ENCODE data around the gene TBC1D24. TPM values are rescaled to one million over a fixed set of nuclear protein-coding genes. Genes with fewer than 3 reads are reported as not detected.

The TBC1D24 gene
- total RNA-seq, 1 donor from 2014 or later, result 10.1 TPM

DNA sequence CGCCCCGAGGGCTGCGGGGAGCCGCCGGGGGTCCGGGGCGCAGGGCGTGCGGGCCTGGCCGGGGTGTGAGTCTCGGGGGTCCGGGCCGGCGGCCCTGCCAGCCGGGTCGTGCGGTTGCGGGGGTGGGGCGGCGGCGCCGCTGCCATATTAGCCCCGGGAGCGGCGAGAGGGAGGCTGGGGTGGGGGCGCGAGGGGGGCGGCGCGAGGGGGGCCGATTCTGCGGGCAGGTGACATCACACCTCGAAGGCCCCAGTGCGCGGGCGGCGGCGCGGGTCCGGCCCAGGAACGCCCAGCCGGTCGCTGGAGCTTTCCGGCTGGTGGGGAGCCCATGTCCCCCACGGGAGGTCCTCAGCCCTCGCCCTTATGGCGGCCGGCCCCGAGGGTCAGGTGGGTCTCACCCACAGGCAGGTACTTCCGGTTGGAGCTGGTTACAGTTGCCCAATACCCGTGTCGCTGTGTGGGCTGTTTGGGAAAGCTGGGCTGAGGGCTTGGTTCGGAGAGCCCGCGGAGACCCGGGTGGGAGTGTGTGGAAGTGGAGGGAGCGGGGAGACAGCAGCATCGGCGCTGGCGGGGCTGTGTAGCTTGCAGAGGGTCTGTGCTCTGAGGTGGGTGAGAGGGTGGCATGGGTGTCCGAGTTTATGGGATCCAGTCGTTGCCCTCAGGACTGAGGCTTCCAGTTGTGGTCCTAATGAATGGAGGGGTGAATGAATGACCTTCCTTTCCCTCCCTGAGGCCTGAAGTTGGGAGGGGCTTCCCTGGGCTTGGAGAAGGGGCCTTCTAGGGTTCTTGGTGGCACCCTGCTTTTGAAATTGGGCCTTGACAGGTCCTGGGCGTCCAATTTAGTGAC, 39.6 kb downstream of the TBC1D24 start:
- intact Hi-C loops (cut with micrococcal nuclease), result no loop called here

DNA sequence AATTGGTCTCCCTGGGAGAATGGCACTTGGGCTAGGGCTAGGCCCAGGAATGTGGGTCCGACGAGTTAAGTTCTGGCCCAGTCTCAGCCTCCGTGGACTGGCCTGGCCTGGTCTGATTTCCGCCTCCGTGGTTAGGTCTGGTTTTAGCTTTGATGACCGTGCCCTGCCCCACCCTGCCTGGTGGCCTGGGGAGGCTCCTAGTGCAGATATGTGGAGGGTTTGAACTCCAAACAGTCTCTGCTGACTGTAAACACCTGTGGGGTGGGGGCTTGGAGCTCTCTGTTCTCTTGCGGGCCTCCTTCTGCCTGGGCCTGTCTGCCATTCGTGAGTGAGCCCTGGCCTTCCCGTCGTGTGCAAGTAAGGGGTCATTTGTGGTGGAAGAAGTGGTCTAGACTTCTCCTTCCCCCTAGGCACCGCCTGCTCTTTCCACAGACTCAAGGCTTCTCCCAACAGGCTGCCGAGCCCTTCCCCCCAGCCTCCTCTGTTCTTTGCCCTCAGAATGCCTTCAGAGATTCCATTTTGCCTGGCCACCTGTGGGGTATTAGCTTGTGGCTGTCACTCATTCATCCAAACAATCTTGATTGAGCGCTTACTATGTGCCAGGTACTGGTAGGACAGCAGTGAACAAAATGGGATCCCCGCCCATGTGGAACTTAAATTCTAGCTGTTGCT, 40.4 kb downstream of the TBC1D24 start:
- intact Hi-C loops (cut with micrococcal nuclease), result no loop called here

DNA sequence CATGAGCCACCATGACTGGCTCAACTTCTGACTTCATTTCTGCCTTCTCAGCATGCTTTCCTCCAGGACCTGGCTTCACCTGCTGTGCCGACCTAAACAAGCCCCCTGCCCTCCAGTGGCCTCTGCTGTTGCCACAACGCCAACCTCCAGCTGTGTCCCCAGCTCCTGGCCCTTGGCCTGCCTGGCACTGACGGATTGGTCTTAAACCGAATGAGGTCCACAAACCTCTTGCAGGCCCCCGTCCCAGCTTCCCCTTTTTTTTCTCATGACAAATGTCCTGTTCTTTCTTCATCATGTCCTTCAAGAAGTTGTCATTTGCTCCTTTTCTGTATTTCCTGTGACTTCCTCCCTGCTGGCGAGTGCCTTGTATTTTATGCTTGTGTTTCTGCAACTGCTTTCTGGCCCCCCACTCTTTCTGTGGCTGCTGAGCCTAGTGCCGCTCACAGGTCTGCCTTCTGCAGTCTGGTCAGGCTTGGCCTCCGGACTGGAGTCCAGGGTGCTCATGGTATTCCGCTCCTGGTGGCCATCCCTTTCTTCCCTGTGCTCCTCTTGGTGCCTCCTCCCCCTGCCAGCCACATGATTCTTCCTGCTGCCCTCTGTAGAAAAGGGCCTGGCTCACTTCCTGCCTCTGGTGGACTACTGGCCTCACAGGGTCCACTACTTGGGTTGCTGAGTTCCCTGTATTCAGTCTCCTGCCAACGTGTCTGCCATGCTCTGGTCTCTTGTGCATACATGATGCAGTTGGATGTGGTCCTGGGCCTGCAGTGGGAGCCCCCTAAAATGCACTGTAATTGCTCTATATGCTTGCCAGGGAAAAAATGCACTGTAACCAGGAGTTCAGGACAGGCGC, 41.7 kb downstream of the TBC1D24 start:
- intact Hi-C loops (cut with micrococcal nuclease), result no loop called here

DNA sequence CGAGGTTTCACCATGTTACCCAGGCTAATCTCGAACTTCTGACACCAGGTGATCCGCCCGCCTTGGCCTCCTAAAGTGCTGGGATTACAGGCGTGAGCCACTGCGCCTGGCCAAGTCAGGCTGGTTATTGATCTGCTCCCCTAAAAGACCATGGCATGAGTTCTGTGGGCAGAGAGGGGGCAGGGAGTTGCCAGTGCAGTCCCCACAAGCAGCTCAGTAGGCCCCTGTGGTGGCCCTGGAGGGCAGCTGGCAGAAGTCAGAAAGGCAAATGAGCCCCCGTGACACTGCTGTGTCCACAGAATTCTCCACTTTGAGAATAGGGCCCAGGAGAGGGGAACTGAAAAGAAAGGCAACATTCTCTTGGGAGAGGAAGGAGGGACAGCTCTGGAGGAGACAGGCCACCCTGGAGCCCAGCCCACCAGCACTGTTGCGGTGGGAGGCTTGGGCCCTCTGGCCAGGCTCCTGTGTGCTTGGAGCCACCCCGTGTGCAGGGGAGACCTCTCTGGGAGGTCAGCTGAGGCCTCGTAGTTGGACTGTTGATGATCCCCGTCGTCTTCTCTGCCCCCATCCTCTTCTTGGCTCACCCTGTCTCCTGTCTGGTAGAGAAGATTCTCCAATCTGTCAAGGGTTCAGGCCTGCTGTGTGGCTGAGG, 43.2 kb downstream of the TBC1D24 start:
- intact Hi-C loops (cut with micrococcal nuclease), result no loop called here

DNA sequence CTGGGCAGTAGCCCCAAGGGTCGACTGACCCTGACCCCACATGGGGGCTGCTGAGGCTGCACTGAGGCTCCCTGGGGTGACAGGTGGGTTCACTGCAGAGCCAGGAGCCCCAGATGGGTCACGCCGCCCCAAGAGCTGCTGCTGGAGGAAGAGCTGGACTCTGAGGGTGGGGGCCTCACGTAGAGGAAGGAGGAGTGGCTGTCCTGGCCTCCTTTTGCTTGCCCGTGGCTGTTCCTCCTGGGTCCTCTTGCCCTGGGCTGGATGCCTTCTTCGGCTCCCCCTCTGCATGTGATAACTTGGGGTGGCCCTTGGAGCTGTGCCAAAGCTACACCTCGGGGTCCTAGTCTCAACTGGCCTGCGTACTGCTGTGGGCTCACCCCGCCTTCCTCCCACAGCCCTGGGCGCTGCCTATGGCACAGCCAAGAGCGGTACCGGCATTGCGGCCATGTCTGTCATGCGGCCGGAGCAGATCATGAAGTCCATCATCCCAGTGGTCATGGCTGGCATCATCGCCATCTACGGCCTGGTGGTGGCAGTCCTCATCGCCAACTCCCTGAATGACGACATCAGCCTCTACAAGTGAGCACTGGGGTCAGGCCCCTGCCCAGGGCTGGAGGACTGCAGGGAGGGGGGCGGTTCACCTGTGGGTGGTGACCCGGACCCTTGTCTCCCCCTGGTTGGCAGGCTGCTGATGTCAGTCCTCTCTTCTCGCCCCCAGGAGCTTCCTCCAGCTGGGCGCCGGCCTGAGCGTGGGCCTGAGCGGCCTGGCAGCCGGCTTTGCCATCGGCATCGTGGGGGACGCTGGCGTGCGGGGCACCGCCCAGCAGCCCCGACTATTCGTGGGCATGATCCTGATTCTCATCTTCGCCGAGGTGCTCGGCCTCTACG, 44.1 kb downstream of the TBC1D24 start:
- intact Hi-C loops (cut with micrococcal nuclease), result no loop called here

DNA sequence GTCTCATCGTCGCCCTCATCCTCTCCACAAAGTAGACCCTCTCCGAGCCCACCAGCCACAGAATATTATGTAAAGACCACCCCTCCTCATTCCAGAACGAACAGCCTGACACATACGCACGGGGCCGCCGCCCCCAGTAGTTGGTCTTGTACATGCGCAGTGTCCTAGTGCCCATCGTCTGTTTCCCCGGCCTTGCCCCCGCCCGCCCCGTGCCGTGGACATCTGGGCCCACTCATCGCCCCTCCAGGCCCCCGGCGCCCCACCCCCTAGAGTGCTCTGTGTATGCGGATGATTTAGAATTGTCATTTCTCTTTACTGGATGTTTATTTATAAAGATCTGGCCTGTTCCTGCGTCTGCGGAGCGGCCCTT, 44.8 kb downstream of the TBC1D24 start:
- intact Hi-C loops (cut with micrococcal nuclease), result loop anchor here (1.0 kb wide), 1 partner anchor 13 kb away; no protein-coding TSS in a partner anchor

DNA sequence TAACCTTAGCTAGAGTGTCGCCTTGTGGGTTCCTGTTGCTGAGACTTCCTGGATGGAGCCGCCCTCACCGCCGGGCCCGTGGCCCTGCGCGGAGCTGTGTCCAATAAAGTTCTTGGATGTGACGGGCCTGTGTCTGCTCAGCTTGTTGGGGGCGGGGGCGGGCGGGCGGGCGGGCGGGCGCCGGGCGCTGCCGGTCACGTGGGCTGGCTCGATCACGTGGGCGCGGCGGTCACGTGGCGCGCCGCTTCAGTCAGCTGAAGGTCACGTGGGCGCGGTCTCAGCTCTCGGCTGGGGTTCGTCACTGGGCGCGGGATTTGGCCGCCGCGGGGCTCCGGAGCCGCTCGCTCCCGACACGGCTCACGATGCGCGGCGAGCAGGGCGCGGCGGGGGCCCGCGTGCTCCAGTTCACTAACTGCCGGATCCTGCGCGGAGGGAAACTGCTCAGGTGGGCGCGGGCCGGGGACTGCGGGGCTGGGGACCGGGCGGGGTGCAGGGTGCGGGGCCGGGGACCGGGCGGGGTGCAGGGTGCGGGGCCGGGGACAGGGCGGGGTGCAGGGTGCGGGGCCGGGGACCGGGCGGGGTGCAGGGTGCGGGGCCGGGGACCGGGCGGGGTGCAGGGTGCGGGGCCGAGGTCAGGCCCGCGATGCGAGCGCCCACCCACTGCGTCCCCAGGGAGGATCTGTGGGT, 45.3 kb downstream of the TBC1D24 start, which contains the start of gene AMDHD2:
Gene AMDHD2, plus strand, starts transcription at position 275 of the 687 bp plus-strand sequence. Its CDS starts 88 bp downstream, at position 363.
- intact Hi-C loops (cut with micrococcal nuclease), result loop anchor here (1.0 kb wide), 1 partner anchor 12 kb away; no protein-coding TSS in a partner anchor

DNA sequence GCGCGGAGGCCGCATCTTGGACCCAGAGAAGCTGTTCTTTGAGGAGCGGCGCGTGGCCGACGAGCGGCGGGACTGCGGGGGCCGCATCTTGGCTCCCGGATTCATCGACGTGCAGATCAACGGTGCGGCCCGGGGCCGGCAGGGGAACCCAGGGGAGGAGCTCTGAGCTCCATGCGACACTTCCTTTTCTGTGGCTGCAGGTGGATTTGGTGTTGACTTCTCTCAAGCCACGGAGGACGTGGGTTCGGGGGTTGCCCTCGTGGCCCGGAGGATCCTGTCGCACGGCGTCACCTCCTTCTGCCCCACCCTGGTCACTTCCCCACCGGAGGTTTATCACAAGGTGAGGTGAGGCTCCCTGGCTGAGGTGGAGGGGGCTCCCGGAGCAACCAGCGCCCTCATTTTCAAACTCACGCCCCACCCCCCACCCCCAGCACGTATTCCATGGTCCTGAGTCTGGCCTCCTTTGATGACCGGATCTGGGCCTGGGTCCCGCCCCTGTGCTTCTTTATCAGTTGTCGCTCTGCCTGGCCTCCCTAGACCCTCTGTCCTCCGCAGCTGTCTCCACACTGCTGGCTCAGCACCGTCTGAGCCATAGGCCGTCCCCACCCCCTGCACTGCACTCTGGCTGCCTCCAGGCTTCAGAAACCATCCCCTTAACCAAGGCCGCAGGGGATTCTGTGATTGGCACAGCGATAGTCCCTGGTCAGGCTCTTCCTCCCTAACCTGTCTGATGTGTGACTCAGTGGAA, 46.0 kb downstream of the TBC1D24 start:
- intact Hi-C loops (cut with micrococcal nuclease), result loop anchor here (1.0 kb wide), 1 partner anchor 11 kb away; no protein-coding TSS in a partner anchor

DNA sequence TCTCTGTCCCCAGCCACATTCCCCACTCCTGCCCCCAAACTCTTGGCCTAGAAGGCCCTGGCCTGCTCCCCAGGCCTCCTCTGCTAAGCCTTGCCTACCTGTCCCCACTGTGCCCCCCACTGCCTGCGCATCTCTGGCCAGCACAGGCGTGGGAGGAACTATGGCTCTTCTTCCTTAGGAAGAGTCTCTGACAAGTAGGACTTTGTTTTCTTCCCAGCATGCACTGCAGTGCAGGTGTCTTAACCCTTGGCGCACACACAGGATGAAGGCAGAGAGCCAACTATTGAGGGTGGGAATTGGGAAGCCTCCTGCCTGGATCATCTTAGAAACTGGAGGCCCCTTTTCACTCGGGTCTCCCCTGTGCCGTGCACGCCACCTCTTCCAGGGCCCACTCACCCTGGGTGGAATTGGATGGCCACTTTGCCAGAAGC, 48.9 kb downstream of the TBC1D24 start:
- intact Hi-C loops (cut with micrococcal nuclease), result no loop called here

DNA sequence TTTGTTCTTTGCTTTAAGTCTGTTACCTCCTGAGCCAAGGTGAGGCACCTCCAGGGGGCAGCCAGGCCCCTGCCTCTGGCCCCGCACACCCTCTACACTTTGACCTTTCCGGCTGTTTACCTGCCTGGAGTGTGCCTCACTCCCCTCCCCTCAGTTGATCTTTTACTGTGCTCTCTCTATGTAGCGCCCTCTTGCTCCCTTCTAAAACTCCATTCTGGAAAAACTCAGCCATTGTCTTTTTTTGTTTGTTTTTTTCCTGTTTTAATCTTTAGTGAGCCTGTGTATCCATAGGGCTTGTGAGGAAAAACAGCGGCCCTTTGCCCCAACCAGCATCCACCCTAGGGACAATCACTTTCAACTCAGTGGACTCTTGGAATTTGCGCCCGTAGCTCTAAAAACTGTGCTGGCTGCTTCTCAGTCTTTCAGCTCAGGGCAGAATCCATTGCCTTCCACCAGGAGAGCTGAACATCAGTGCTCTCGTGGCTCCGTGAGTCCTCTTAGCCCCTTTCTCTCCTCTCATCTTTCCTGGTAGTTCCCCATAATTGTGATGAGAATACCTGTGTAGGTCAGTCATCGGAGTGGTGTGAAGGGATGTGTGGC, 49.5 kb downstream of the TBC1D24 start:
- intact Hi-C loops (cut with micrococcal nuclease), result no loop called here

DNA sequence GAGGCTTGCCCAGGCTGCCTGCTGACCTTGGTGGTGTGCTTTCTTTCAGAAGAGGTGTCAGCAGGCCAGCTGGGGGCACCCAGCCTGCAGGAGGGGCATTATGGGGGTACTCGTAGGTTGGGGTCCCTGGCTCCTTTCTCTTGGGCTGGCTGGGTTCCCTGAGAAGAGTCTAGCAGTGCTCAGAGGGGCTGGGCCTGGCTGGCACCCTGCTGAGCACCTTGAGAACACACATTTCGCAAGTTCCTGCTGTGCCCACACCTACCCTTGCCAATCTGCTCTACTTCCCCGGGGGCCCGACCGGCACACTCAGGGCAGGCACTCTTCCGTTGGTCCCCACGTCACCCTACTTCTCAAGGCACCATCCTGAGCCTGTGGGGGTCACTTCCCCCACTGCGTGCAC, 51.2 kb downstream of the TBC1D24 start:
- intact Hi-C loops (cut with micrococcal nuclease), result no loop called here

DNA sequence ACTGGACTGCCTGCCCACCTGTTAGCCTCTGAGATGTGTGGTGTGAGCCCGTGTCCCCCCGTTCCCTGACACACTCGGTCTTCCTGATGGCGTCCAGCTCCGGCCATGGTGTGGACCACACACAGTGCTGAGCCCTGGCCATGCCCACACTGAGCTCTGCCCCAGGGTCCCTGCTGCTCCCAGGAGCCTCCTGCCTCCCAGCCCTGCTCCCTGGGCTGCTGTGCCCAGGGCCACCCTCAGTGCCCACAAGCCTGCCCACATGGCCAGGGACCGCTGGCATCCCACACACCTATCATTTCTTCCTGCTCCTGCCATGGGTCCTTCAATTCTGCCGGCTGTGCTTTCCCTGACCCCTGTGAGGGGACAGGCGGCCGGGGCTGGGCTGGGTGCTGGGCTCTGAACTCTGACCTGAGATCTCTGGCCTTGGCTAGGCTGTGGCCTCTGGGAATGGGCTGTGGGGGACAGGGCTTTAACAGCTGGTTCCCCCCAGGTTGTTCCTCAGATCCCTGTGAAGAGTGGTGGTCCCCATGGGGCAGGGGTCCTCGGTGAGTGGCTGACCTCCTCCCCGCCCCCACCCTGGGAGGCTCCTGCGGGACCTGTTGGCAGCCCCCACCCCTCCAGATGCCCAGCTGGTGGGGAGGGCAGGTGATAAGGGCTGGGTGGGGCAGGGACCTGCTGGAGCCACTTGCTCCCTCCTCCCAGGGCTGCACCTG, 52.3 kb downstream of the TBC1D24 start:
- intact Hi-C loops (cut with micrococcal nuclease), result no loop called here

DNA sequence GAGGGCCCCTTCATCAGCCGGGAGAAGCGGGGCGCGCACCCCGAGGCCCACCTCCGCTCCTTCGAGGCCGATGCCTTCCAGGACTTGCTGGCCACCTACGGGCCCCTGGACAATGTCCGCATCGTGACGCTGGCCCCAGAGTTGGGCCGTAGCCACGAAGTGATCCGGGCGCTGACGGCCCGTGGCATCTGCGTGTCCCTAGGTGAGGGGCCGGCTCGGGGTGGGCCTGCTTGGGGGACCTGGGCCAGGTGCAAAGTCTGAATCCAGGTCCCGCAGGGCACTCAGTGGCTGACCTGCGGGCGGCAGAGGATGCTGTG, 52.8 kb downstream of the TBC1D24 start:
- intact Hi-C loops (cut with micrococcal nuclease), result no loop called here

DNA sequence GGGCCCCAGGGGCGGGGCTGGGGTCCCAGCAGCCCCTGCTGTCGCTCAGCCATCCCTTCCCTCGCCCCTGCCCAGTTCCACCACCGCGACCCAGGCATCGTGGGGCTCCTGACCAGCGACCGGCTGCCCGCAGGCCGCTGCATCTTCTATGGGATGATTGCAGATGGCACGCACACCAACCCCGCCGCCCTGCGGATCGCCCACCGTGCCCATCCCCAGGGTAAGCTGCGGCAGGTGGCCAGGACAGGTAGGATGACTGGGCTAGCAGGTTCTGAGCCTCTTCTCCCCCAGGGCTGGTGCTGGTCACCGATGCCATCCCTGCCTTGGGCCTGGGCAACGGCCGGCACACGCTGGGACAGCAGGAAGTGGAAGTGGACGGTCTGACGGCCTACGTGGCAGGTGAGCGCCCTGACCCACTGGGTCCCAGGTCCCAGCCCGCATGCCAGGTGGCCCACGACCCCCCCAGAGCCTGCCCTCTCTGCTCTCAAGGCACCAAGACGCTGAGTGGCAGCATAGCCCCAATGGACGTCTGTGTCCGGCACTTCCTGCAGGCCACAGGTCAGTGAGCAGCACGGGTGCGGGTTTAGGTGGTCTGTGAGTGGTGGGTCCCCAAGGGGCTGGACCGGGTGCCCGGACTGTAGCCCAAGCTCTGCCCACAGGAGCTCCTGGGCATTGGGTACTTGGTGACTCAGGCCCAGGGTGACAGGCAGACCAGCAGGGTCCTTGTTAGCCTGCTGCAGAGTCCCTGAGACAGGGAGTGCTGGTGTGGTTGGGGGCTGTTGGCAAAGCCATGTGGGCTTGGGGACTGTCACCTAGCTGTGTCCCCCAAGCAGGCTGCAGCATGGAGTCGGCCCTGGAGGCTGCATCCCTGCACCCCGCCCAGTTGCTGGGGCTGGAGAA, 53.5 kb downstream of the TBC1D24 start:
- intact Hi-C loops (cut with micrococcal nuclease), result no loop called here

DNA sequence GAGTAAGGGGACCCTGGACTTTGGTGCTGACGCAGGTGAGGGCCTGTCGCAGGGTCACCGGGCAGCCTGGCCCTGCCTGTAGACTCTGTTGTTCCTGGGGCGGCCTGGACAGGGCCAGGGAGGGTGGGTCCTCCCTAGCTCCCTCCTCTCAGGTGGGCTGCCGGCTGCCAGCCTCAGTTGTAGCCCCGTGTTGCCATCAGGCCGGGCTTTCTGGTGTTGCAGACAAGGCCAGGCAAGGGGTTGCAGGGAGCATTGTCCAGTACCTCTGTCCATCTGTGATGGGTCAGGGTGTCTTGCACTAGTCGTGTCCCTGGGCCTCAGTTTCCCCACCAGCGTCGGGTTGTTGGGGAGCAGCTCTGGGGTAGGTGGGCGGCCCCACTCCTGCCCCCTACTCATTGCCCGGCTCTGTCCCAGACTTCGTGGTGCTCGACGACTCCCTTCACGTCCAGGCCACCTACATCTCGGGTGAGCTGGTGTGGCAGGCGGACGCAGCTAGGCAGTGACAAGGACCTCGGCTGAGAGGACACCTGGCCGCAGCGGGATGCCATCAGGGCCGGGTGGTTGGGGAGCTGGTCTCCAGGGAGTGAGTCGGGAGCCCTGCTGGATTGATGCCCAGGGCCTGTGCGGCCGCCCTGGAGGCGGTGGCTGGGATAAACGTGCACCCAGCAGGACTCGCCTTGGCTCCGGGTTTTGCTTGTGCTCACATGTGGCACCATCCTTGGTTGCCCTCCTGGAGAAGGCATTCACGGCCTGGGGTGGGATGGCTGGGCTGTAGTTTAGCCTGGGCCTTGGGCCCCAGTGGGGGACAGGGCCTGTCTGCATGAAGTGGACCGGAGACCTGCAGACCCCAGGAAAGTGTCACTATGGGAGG, 54.4 kb downstream of the TBC1D24 start:
- intact Hi-C loops (cut with micrococcal nuclease), result no loop called here

Measured in T-helper 1 cell treated with Interleukin-12 subunit alpha and Interleukin-12 subunit beta and Interleukin-4 antibody, amounts not matched to agents 30 ng/mL and 1 ng/mL, for 36 hours (primary cell).